Measurements from ENCODE around the gene CD163L1. TPM values are rescaled to one million over a fixed set of nuclear protein-coding genes. Genes with fewer than 3 reads are reported as not detected.
"Not testable (repeated sequence)": the region's sequence is repeated elsewhere in the genome, so short reads cannot be mapped to it uniquely, and the experiment has no call there.

The CD163L1 gene
- not detected in 2 replicates for total RNA-seq (2014; rRNA removed; shearing (Covaris generic))

GRCh38 chr12:7444076-7444475, at the start of gene CD163L1:
CD163L1 (minus strand) TSS chr12:7444153; CDS start chr12:7444127, 26 bp downstream.
- DNase-seq (ENCODE audit: low spot score), result no peak
- in situ Hi-C loops (cut with HindIII; ENCODE audit: low sequenced_read_pairs), result no loop called here

GRCh38 chr12:7493006-7493405, 49.1 kb upstream of the CD163L1 start:
- in situ Hi-C loops (cut with HindIII; ENCODE audit: low sequenced_read_pairs), result no loop called here
- DNase-seq (ENCODE audit: low spot score), result no peak

DNA sequence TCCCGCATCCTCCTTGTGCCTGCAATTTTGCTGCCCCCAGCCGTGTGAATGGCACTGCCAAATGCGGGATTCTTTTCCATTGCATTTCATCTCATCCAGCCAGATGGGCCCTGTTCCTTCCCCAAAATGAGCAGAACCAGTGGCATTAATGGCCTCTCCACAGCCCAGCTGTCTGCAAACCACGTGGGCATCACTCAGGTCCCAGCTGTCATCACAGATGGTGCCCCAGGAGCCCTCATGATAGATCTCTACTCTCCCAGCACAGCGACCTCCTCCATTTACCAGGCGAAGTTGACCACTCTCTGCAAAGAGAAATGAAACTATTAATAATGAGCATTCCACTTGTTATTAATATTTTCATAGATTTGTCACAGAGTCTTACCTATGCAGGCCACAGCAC, 42.6 kb upstream of the CD163L1 start:
- no peak for DNase-seq (ENCODE audit: low spot score)
- in situ Hi-C loops (cut with HindIII; ENCODE audit: low sequenced_read_pairs), result no loop called here

GRCh38 chr12:7485095-7485494, 41.1 kb upstream of the CD163L1 start:
- in situ Hi-C loops (cut with HindIII; ENCODE audit: low sequenced_read_pairs), result no loop called here
- no peak for DNase-seq (ENCODE audit: low spot score)

DNA sequence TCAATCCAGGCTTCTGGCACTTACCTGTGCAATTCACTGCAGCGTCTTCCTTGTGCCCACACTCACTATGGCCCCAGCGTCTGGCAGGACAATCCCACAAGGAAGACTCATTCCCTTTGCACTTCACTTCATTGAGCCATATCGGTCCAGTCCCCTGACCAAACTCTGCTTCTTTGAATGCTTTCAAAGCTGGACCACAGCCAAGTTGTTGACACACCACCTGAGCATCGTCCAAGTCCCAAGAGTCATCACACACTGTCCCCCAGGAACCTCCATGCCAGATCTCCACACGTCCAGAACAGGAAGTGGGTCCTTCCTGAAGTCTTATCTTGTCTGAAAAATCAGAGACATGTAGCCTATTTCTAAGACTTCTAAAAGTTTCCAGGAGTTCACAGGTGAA, 39.4 kb upstream of the CD163L1 start:
- DNase-seq (ENCODE audit: low spot score), result no peak
- in situ Hi-C loops (cut with HindIII; ENCODE audit: low sequenced_read_pairs), result no loop called here

DNA sequence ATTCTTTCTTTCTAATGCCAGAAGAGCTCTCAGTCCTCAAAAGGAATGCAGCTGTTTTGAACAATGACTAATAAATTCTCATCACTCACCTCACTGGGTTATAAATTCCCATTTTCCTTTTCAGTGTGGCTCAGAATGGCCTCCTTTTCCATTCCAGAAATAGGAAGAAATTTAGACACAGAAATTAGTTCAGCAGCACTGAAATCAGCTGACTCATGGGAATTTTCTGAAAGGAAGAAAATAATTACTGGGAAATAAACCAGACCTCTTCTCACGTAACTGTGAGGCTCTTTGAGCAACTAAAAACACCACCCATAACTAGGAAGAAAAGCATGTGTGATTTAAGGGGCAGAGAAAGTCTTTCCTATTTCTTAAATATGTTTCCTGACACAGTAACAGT, 35.8 kb upstream of the CD163L1 start:
- in situ Hi-C loops (cut with HindIII; ENCODE audit: low sequenced_read_pairs), result no loop called here
- no peak for DNase-seq (ENCODE audit: low spot score)

DNA sequence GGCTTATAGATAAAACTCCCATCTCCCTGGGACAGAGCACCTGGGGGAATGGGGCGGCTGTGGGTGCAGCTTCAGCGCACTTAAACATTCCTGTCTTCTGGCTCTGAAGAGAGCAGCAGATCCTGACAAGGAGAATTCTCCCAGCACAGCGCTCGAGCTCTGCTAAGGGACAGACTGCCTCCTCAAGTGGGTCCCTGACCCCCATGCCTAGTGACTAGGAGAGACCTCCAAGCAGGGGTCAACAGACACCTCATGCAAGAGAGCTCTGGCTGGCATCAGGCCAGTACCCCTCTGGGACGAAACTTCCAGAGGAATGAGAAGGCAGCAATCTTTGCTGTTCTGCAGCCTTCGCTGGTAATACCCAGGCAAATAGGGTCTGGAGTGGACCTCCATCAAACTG, 28.1 kb upstream of the CD163L1 start:
- in situ Hi-C loops (cut with HindIII; ENCODE audit: low sequenced_read_pairs), result no loop called here
- DNase-seq (ENCODE audit: low spot score), result no peak

GRCh38 chr12:7460375-7461259, 16.7 kb upstream of the CD163L1 start:
- in situ Hi-C loops (cut with HindIII; ENCODE audit: low sequenced_read_pairs), result no loop called here
- DNase-seq (ENCODE audit: low spot score), result peak; percentile 32

DNA sequence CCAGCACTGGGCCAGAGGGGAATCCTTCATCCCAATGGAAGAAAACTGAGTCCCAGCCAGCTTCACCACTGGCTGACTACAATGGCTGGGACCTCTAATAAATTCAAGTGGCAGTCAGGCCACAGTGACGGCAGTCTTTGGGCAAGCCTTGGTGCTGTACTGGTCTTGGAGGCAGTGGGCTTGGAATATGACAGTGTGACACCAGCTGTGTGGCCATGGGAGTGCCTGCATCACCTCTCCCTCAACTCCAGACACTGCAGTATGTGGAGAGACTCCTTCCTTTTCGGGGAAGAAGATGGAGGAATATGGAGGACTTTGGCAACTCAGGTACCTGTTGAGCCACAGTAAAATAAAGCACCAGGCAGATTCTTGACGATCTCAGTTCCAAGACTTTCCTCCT, 16.0 kb upstream of the CD163L1 start:
- in situ Hi-C loops (cut with HindIII; ENCODE audit: low sequenced_read_pairs), result no loop called here
- DNase-seq (ENCODE audit: low spot score), result no peak

DNA sequence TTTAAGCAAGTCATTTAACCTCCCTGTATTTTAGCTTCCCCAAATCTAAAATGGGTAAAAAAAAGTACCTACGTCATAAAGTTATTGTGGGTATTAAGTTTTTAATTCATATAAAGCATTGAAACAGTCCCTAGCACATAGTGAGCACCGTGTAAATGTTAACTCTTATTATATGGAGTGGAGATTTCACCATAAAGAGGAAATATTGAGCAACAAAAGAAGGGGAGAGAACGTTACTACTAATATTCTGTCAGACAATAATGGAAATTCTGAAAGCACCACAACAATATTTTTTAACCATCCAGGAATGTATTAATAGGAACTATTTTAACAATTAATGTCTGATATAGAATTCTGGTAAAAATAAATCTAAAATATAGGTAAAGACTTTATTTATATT, 7.8 kb upstream of the CD163L1 start:
- DNase-seq (ENCODE audit: low spot score), result no peak
- in situ Hi-C loops (cut with HindIII; ENCODE audit: low sequenced_read_pairs), result no loop called here

GRCh38 chr12:7450667-7451066, 6.7 kb upstream of the CD163L1 start:
- DNase-seq (ENCODE audit: low spot score), result no peak
- in situ Hi-C loops (cut with HindIII; ENCODE audit: low sequenced_read_pairs), result no loop called here

GRCh38 chr12:7448099-7448498, 4.1 kb upstream of the CD163L1 start:
- in situ Hi-C loops (cut with HindIII; ENCODE audit: low sequenced_read_pairs), result no loop called here
- no peak for DNase-seq (ENCODE audit: low spot score)

DNA sequence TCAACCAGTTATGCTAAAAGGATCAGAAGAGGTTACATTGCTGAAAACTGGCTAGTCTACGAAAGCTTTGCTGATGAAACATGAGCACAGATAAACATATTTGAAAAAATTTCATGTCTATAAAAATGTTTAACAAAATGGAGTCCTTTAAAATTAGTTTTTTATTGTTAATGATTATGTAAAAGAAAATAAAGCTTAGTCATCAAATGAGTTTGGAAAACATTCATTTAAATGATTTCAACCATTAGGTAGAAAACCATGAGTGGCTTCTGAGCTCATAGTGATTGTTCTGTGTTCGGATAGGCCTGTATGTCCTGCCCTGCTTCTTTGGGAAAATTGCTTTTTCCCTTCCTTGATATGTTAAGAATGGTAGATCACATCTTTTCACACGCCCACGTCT, 584 bp upstream of the CD163L1 start:
- no peak for DNase-seq (ENCODE audit: low spot score)
- in situ Hi-C loops (cut with HindIII; ENCODE audit: low sequenced_read_pairs), result no loop called here

DNA sequence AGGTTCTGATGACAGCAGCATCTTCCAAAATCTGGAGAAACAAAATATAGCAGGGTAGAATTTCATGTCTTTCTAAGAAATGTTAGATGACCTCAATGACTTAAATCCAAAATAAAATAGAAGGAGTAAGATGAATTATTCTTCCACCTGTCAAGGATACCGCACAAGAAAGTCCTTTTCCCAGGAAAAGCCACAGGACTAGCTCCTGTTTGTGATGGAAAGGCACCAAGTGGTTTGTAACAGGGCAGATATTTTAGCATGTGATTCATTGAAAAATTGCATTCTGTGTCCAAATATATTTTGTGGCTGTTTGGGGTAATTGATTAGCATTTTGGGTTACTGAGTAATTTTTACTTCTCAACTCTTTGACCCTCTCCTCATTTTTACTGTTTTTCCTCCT, 2.7 kb downstream of the CD163L1 start:
- no peak for DNase-seq (ENCODE audit: low spot score)
- in situ Hi-C loops (cut with HindIII; ENCODE audit: low sequenced_read_pairs), result no loop called here

DNA sequence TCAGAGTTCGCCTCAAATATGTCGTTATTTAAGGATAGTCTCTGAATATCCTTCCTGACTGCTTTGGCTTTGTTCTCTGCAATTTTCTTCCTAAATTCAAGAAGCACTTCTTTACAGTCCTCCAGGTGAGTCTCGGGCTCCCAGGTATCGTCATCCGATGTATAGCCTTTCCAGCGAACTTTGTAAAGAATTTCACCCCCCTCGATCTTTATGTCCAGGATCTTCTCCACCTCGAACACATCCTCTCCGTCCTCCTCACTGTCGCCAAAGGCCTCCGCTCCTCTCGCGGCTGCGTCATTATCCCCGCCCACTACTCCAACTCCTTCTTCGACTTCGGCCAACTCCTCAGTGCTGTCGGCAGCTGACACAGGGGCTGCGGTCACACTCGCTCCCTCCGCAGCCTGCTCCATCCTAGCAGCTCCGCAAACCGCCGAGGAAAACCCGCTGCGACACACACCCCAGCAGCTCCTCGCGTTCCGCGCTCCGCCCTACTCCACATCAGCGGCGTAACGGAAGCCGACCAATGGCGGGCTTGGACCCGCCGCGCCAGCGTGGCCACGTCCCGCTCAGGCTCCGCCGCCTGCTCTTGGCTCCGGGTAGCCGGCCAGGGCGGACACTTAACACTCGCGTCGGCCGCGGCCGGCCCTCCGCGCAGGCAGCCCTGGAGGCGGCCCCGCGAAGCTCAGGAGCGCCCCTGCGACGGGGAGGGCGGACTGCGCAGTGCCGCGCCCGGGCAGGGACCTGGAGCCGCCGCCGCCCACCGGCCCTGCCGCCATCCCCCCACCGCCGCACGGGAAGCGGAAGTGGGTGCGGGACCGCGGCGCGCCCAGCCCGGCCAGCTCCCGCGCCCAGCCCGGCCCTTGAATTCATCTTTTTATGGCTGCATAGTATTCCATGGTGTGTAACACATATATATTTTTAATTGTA, 4.1 kb downstream of the CD163L1 start:
- in situ Hi-C loops (cut with HindIII; ENCODE audit: low sequenced_read_pairs), result no loop called here
- no peak for DNase-seq (ENCODE audit: low spot score)

GRCh38 chr12:7438291-7438995, 5.5 kb downstream of the CD163L1 start:
- DNase-seq (ENCODE audit: low spot score); in situ Hi-C loops (cut with HindIII; ENCODE audit: low sequenced_read_pairs): not testable (repeated sequence)

DNA sequence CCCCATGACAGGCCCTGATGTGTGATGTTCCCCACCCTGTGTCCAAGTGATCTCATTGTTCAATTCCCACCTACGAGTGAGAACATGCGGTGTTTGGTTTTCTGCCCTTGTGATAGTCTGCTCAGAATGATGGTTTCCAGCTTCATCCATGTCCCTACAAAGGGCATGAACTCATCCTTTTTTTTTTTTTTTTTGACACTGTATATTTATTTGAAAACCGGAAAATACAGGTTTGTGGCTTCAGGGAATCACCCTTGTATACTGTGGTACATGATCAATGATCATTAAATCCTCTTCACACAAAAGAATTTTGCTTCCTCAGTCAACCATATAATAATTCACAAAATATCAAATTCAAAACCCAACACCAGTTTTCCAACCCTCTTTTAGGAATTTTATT, 6.5 kb downstream of the CD163L1 start:
- DNase-seq (ENCODE audit: low spot score); in situ Hi-C loops (cut with HindIII; ENCODE audit: low sequenced_read_pairs): not testable (repeated sequence)

DNA sequence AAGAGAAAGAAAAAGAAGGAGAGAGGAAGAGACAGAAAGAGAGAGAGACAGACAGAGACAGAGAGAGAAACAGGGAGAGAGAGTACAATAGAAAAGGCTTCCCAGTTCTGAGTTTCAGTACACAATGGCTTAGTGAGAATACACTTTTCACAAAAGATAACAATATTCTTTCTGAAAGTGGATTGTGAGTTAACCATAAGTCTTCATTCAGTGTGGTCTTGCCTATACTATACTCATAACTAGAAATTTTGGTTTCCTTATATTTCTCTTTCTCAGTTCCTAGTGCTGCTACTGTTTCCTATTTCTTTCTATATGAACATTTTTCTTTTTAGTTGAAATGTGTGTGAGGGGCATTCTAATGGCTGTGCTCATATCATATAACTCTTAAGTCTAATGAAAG, 9.3 kb downstream of the CD163L1 start:
- no peak for DNase-seq (ENCODE audit: low spot score)
- in situ Hi-C loops (cut with HindIII; ENCODE audit: low sequenced_read_pairs), result no loop called here

GRCh38 chr12:7433276-7433822, 10.6 kb downstream of the CD163L1 start:
- in situ Hi-C loops (cut with HindIII; ENCODE audit: low sequenced_read_pairs), result no loop called here

More at GRCh38 chr12:7433276-7433822, 10.6 kb downstream of the CD163L1 start:
- no peak for DNase-seq (ENCODE audit: low spot score)

Data from G401 (cell line).